Fibroblast of lung (primary cell): ENCODE results near the gene ARL5C.

Experiments used
- EZH2 ChIP-seq: IDR thresholded peaks from 2 replicates; pipeline ENCODE4 v1.5.1; 2012; ENCODE audit warnings: low read length, control low read depth, mild to moderate bottlenecking; ENCODE audit errors: missing control alignments
- TF ChIP-seq, protein P1 (sequence below), 2 donors: IDR thresholded peaks in 1 of 2; conservative IDR thresholded peaks in 1 of 2; 1 replicate in 1 of 2; 2 replicates in 1 of 2; pipeline ENCODE4 v1.5.1; 2011 to 2012; ENCODE audit warnings: low read length in 2 of 2, control low read depth in 1 of 2, inconsistent platforms in 1 of 2, low read depth in 1 of 2, mild to moderate bottlenecking in 1 of 2

DNA sequence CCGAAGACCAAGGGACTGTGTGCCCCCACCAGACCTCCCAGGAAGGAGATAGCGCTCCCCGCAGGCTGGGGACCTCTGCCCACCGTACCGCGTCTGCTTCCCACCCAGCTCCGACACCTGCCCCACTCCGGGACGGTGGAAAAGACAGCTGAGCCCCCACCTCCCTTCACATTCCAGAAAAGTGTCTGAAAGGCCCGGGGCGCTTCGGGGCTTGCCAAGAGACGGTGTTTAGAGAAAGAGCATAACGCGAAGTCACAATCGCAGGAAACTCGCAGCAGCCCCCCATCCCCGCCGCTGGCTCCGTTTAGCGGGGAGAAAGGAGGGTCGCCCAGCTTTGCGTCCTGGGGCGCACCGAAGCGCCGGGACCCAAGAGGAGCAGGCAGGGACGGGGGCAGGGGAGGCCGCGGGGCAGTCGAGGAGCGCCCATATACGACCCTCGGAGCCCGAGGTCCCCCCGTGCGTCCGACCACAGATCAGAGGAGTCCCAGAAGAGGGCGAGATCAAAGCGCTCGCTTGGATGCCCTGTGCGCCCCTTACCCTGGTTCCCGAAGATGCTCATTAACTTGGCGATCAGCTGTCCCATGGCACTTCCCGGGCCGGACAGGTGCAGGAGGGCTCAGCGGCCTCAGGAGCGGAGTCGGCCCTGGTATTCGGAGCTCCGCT lies 652 bp downstream of the ARL5C start:
- TF ChIP-seq, protein P1, sequence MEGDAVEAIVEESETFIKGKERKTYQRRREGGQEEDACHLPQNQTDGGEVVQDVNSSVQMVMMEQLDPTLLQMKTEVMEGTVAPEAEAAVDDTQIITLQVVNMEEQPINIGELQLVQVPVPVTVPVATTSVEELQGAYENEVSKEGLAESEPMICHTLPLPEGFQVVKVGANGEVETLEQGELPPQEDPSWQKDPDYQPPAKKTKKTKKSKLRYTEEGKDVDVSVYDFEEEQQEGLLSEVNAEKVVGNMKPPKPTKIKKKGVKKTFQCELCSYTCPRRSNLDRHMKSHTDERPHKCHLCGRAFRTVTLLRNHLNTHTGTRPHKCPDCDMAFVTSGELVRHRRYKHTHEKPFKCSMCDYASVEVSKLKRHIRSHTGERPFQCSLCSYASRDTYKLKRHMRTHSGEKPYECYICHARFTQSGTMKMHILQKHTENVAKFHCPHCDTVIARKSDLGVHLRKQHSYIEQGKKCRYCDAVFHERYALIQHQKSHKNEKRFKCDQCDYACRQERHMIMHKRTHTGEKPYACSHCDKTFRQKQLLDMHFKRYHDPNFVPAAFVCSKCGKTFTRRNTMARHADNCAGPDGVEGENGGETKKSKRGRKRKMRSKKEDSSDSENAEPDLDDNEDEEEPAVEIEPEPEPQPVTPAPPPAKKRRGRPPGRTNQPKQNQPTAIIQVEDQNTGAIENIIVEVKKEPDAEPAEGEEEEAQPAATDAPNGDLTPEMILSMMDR (conservative IDR thresholded peaks at IDR 0.05 in 1 of 2, IDR thresholded peaks at IDR 0.05 in 1 of 2; ENCODE audit: low read depth in 1 of 2, low read length in 2 of 2): no peak
- TF ChIP-seq EZH2: peak; percentile 54
